Gastroesophageal sphincter (tissue), 4 donors: ENCODE measurements around the gene GCC2. TPM values are rescaled to one million over a fixed set of nuclear protein-coding genes. Genes with fewer than 3 reads are reported as not detected.
"Not testable (repeated sequence)": the region's sequence is repeated elsewhere in the genome, so short reads cannot be mapped to it uniquely, and the experiment has no call there.

Source experiments
- ATAC-seq: fragments of 150-250 bp; one replicate; pipeline ENCODE4 v1.9.1; 2016; ENCODE audit warnings: mild to moderate bottlenecking, moderate library complexity
- H3K27ac ChIP-seq, 4 donors: fragments of 200-600 bp; sonication (generic) in 3 of 4; 1 replicate in 3 of 4; 2 replicates in 1 of 4; pipeline ENCODE4 v1.5.1; 2016 to 2019
- H3K27me3 ChIP-seq: fragments of 200-600 bp; sonication (generic); one replicate; pipeline ENCODE4 v1.5.1; 2019
- H3K36me3 ChIP-seq, 2 donors: fragments of 200-600 bp; sonication (generic); one replicate each; pipeline ENCODE4 v1.5.1; 2019; ENCODE audit warnings: control low read depth in 1 of 2
- H3K4me1 ChIP-seq, 3 donors: fragments of 200-600 bp; sonication (generic); 1 replicate in 2 of 3; 2 replicates in 1 of 3; pipeline ENCODE4 v1.5.1; 2016 to 2019; ENCODE audit warnings: control low read depth in 2 of 3
- H3K4me3 ChIP-seq, 2 donors: fragments of 200-600 bp; sonication (generic); one replicate each; pipeline ENCODE4 v1.5.1; 2019; ENCODE audit warnings: mild to moderate bottlenecking in 1 of 2, moderate library complexity in 1 of 2
- H3K9me3 ChIP-seq, 3 donors: fragments of 200-600 bp; sonication (generic); one replicate each; pipeline ENCODE4 v1.5.1; 2017 to 2019; ENCODE audit warnings: control low read depth in 2 of 3
- CTCF ChIP-seq, 4 experiments: fragments of 200-600 bp in 2 of 4; fragments of 450-650 bp in 2 of 4; sonication (generic) in 1 of 4; IDR thresholded peaks; one replicate each; pipeline ENCODE4 v1.5.1; 2017 to 2019; ENCODE audit warnings: antibody characterized with exemption in 4 of 4, mild to moderate bottlenecking in 2 of 4, moderate library complexity in 2 of 4
- EP300 ChIP-seq: sonication (generic); formaldehyde crosslinking; IDR thresholded peaks from one replicate; pipeline ENCODE4 v1.6.1; 2017; ENCODE audit warnings: antibody characterized with exemption, mild to moderate bottlenecking
- POLR2A ChIP-seq, 2 donors: fragments of 450-650 bp; IDR thresholded peaks; one replicate each; pipeline ENCODE4 v1.6.1; 2017; ENCODE audit warnings: antibody characterized with exemption in 2 of 2, mild to moderate bottlenecking in 2 of 2, moderate library complexity in 1 of 2
- POLR2AphosphoS5 ChIP-seq: sonication (generic); formaldehyde crosslinking; IDR thresholded peaks from one replicate; pipeline ENCODE4 v1.6.1; 2017; ENCODE audit warnings: antibody characterized with exemption
- WGBS, 2 donors: methylation state at CpG; one replicate each; pipeline ENCODE4 v1.1.5; 2018; ENCODE audit warnings: low coverage in 1 of 2; 5-methylcytosine and 5-hydroxymethylcytosine counted together
- total RNA-seq, 4 donors: library from RNA; depleted of rRNA; stranded (reverse); fragments of >200 nt; gene quantifications; one replicate each; pipeline ENCODE4 v1.1.0, GENCODE V29; 2016

GCC2 gene
- total RNA-seq, 4 donors from 2014 or later: 24.0 to 41.6 (median 33.4) TPM

GRCh38 chr2:108477099-108477498, 28.1 kb downstream of the GCC2 start:
- H3K4me1 ChIP-seq: no peaks in the 10 kb centered on the region
- ATAC-seq: no peak
- H3K9me3 ChIP-seq: no peaks in the 10 kb centered on the region
- H3K27me3 ChIP-seq: no peaks in the 10 kb centered on the region
- no peak overlapping the region for H3K27ac ChIP-seq
- no peak overlapping the region for H3K4me3 ChIP-seq
- WGBS, 2 donors: 82 to 86% methylated on average over 1 of the region's 1 CpG
- TF ChIP-seq POLR2AphosphoS5: no peak
- no peak for TF ChIP-seq CTCF (IDR thresholded peaks at IDR 0.05)
- no peak for TF ChIP-seq POLR2A (IDR thresholded peaks at IDR 0.05)
- TF ChIP-seq EP300: no peak
- peaks cover 0 to 84% of the 10 kb centered on the region in 2 donors for H3K36me3 ChIP-seq

- H3K4me3 ChIP-seq: no peak overlapping the region
- no peak for ATAC-seq
- TF ChIP-seq POLR2A (IDR thresholded peaks at IDR 0.05): no peak
- TF ChIP-seq CTCF (IDR thresholded peaks at IDR 0.05): no peak
- TF ChIP-seq POLR2AphosphoS5: no peak
- no peak for TF ChIP-seq EP300
- H3K27ac ChIP-seq: no peak overlapping the region
- peaks cover 0 to 82% of the 10 kb centered on the region in 2 donors for H3K36me3 ChIP-seq
- 81 to 100% methylated on average over 1 of the region's 2 CpGs for WGBS, 2 donors
- no peaks in the 10 kb centered on the region for H3K4me1 ChIP-seq
- no peaks in the 10 kb centered on the region for H3K9me3 ChIP-seq
- no peaks in the 10 kb centered on the region for H3K27me3 ChIP-seq
Measured at GRCh38 chr2:108485253-108485652, 36.2 kb downstream of the GCC2 start.

- peaks cover 0 to 91% of the 10 kb centered on the region in 2 donors for H3K36me3 ChIP-seq
- no peak for ATAC-seq
- no peaks in the 10 kb centered on the region for H3K27me3 ChIP-seq
- no peaks in the 10 kb centered on the region for H3K9me3 ChIP-seq
- TF ChIP-seq POLR2A (IDR thresholded peaks at IDR 0.05): no peak
- TF ChIP-seq POLR2AphosphoS5: no peak
- no peak for TF ChIP-seq EP300
- TF ChIP-seq CTCF (IDR thresholded peaks at IDR 0.05): no peak
- H3K4me1 ChIP-seq: no peaks in the 10 kb centered on the region
- H3K4me3 ChIP-seq: no peak overlapping the region
- no peak overlapping the region for H3K27ac ChIP-seq
Measured at GRCh38 chr2:108490506-108491122, 41.6 kb downstream of the GCC2 start.

- no peak overlapping the region for H3K27ac ChIP-seq
- H3K4me3 ChIP-seq: no peak overlapping the region
- no peaks in the 10 kb centered on the region for H3K4me1 ChIP-seq
- TF ChIP-seq CTCF (IDR thresholded peaks at IDR 0.05) (no peak), POLR2AphosphoS5 (no peak), EP300 (no peak), POLR2A (IDR thresholded peaks at IDR 0.05) (no peak)
- ATAC-seq: no peak
- H3K36me3 ChIP-seq: peaks cover 0 to 87% of the 10 kb centered on the region in 2 donors
- no peaks in the 10 kb centered on the region for H3K27me3 ChIP-seq
- no peaks in the 10 kb centered on the region for H3K9me3 ChIP-seq
Measured at GRCh38 chr2:108491848-108492247, 42.8 kb downstream of the GCC2 start.

- TF ChIP-seq CTCF (IDR thresholded peaks at IDR 0.05) (no peak), POLR2AphosphoS5 (no peak), EP300 (no peak), POLR2A (IDR thresholded peaks at IDR 0.05) (no peak)
- H3K27ac ChIP-seq: no peak overlapping the region
- no peaks in the 10 kb centered on the region for H3K9me3 ChIP-seq
- H3K4me3 ChIP-seq: no peak overlapping the region
- 55 to 76% methylated on average over 4 of the region's 4 CpGs for WGBS, 2 donors
- peaks cover 0 to 87% of the 10 kb centered on the region in 2 donors for H3K36me3 ChIP-seq
- ATAC-seq: no peak
- no peaks in the 10 kb centered on the region for H3K4me1 ChIP-seq
- no peaks in the 10 kb centered on the region for H3K27me3 ChIP-seq
Measured at GRCh38 chr2:108492364-108492763, 43.4 kb downstream of the GCC2 start.

- no CpG with 5 or more reads among the region's 3 CpGs for WGBS, 2 donors
Measured at GRCh38 chr2:108496167-108496566, 47.2 kb downstream of the GCC2 start.

GRCh38 chr2:108507620-108508019, 58.6 kb downstream of the GCC2 start:
- 79 to 81% methylated on average over 2 to 4 of the region's 4 CpGs for WGBS, 2 donors
- not testable (repeated sequence) for H3K4me1 ChIP-seq, H3K4me3 ChIP-seq, H3K9me3 ChIP-seq, ATAC-seq, H3K27ac ChIP-seq, H3K27me3 ChIP-seq
- H3K36me3 ChIP-seq: peaks cover 0 to 24% of the 10 kb centered on the region in 2 donors

More at GRCh38 chr2:108496167-108496566, 47.2 kb downstream of the GCC2 start:
- ATAC-seq, H3K9me3 ChIP-seq, H3K4me1 ChIP-seq, H3K27me3 ChIP-seq, H3K4me3 ChIP-seq, H3K27ac ChIP-seq: not testable (repeated sequence)
- H3K36me3 ChIP-seq: peaks cover 0 to 77% of the 10 kb centered on the region in 2 donors

GRCh38 chr2:108512431-108512830, 63.4 kb downstream of the GCC2 start:
- H3K27me3 ChIP-seq, ATAC-seq, H3K4me1 ChIP-seq, H3K27ac ChIP-seq, H3K9me3 ChIP-seq, H3K36me3 ChIP-seq, H3K4me3 ChIP-seq: not testable (repeated sequence)
- WGBS, 2 donors: 56 to 60% methylated on average over 3 of the region's 3 CpGs
